Measurements from ENCODE around the gene EIF6. TPM values are rescaled to one million over a fixed set of nuclear protein-coding genes. Genes with fewer than 3 reads are reported as not detected.

EIF6 gene
- total and polyA plus RNA-seq, 2 donors (not counting 3 experiments of a cell fraction or from before 2014, with no cell fraction given), result 153 to 286 TPM

Other genes starting within 250 kb of the EIF6 start
- gene TRPC4AP, start 192.0 kb downstream of the EIF6 start, total RNA-seq, result 88.3 and 89.0 TPM in 2 replicates
- 103 and 104 TPM in 2 replicates for gene TRPC4AP, start 192.0 kb downstream of the EIF6 start, polyA plus RNA-seq
- 37.5 and 39.5 TPM in 2 replicates for gene EDEM2, start 137.4 kb downstream of the EIF6 start, total RNA-seq
- 29.1 and 30.1 TPM in 2 replicates for gene EDEM2, start 137.4 kb downstream of the EIF6 start, polyA plus RNA-seq
- 228 and 251 TPM in 2 replicates for gene PROCR, start 112.7 kb downstream of the EIF6 start, total RNA-seq
- gene PROCR, start 112.7 kb downstream of the EIF6 start, polyA plus RNA-seq, result 376 and 414 TPM in 2 replicates
- 0.27 and 0.32 TPM in 2 replicates for gene MMP24, start 58.1 kb downstream of the EIF6 start, total RNA-seq
- 0.48 and 0.54 TPM in 2 replicates for gene MMP24, start 58.1 kb downstream of the EIF6 start, polyA plus RNA-seq
- 52.8 and 55.6 TPM in 2 replicates for gene MMP24OS, start 6.7 kb downstream of the EIF6 start, total RNA-seq
- gene MMP24OS, start 6.7 kb downstream of the EIF6 start, polyA plus RNA-seq, result 35.1 and 43.2 TPM in 2 replicates
- not detected in 2 replicates for gene FAM83C, start 7.7 kb upstream of the EIF6 start, total RNA-seq
- not detected in 2 replicates for gene FAM83C, start 7.7 kb upstream of the EIF6 start, polyA plus RNA-seq
- 31.5 and 48.4 TPM in 2 replicates for gene UQCC1, start 127.2 kb upstream of the EIF6 start, total RNA-seq
- 20.0 and 21.6 TPM in 2 replicates for gene UQCC1, start 127.2 kb upstream of the EIF6 start, polyA plus RNA-seq
- 0.18 TPM in 1 of 2 replicates, not detected in the other for gene GDF5, start 153.5 kb upstream of the EIF6 start, total RNA-seq
- gene GDF5, start 153.5 kb upstream of the EIF6 start, polyA plus RNA-seq, result 0.14 and 0.21 TPM in 2 replicates
- gene CEP250, start 170.8 kb upstream of the EIF6 start, total RNA-seq, result 42.0 and 58.9 TPM in 2 replicates
- 3.2 and 5.3 TPM in 2 replicates for gene CEP250, start 170.8 kb upstream of the EIF6 start, polyA plus RNA-seq
- not detected in 2 replicates for gene C20orf173, start 244.9 kb upstream of the EIF6 start, total RNA-seq
- gene C20orf173, start 244.9 kb upstream of the EIF6 start, polyA plus RNA-seq, result not detected in 2 replicates

Data from endothelial cell of umbilical vein (primary cell).